K562 (cell line): Measurements from ENCODE around the gene F12. TPM values are rescaled to one million over a fixed set of nuclear protein-coding genes. Genes with fewer than 3 reads are reported as not detected.

ENCODE experiments used
- ARID3A ChIP-seq: IDR thresholded peaks from 2 replicates; pipeline ENCODE4 v1.6.1; 2012; ENCODE audit warnings: low read depth, low read length, improper control_type of control experiment, borderline replicate concordance
- FOXK2 ChIP-seq, 2 experiments: fragments of 450-650 bp; IDR thresholded peaks in 1 of 2; conservative IDR thresholded peaks in 1 of 2; 2 replicates each; pipeline ENCODE4 v1.6.1; 2016; ENCODE audit warnings: low read depth in 2 of 2, mild to moderate bottlenecking in 1 of 2
- ILF3 ChIP-seq: fragments of 450-650 bp; IDR thresholded peaks from 2 replicates; pipeline ENCODE4 v1.6.1; 2018; ENCODE audit warnings: antibody characterized with exemption, mild to moderate bottlenecking, moderate library complexity, borderline replicate concordance
- ILK ChIP-seq: fragments of 450-650 bp; IDR thresholded peaks from 2 replicates; pipeline ENCODE4 v1.6.1; 2016; ENCODE audit warnings: missing genetic modification characterization, low read depth, mild to moderate bottlenecking, missing compliant biosample characterization, moderate library complexity, borderline replicate concordance
- MAFG ChIP-seq: fragments of 450-650 bp; conservative IDR thresholded peaks from 2 replicates; pipeline ENCODE4 v1.6.1; 2016; ENCODE audit warnings: missing genetic modification characterization, missing compliant biosample characterization
- SNIP1 ChIP-seq: fragments of 450-650 bp; IDR thresholded peaks from 2 replicates; pipeline ENCODE4 v1.7.1; 2017; ENCODE audit warnings: low read depth, mild to moderate bottlenecking
- SNRNP70 ChIP-seq: fragments of 200-400 bp; formaldehyde crosslinking; optimal IDR thresholded peaks from 2 replicates; pipeline ENCODE3; 2017; ENCODE audit warnings: low read depth, low read length
- SREBF1 ChIP-seq: fragments of 150-350 bp; IDR thresholded peaks from 2 replicates; pipeline ENCODE4 v1.6.1; 2014; ENCODE audit warnings: antibody characterized with exemption, low read depth, low read length, borderline replicate concordance
- TBP ChIP-seq: optimal IDR thresholded peaks from 2 replicates; pipeline ENCODE3; 2011; ENCODE audit warnings: low read depth, low read length, improper control_type of control experiment
- ZBTB17 ChIP-seq: fragments of 450-650 bp; formaldehyde crosslinking; IDR thresholded peaks from 2 replicates; pipeline ENCODE4 v1.4.0; 2020; ENCODE audit warnings: mild to moderate bottlenecking
- ZC3H11A ChIP-seq: IDR thresholded peaks from 2 replicates; pipeline ENCODE4 v1.6.1; 2012; ENCODE audit warnings: low read depth, low read length, improper control_type of control experiment
- ZFP1 ChIP-seq: fragments of 450-650 bp; formaldehyde crosslinking; IDR thresholded peaks from 2 replicates; pipeline ENCODE4 v1.4.0; 2020; ENCODE audit warnings: mild to moderate bottlenecking, mixed read lengths
- ZNF232 ChIP-seq: sonication (generic); formaldehyde crosslinking; IDR thresholded peaks from 2 replicates; pipeline ENCODE4 v1.8.0; 2022; ENCODE audit warnings: mild to moderate bottlenecking, missing genetic modification reagents
- ZNF764 ChIP-seq: fragments of 250-450 bp; sonication (Bioruptor Pico); IDR thresholded peaks from 2 replicates; pipeline ENCODE4 v1.4.0; 2020; ENCODE audit warnings: low read depth, mild to moderate bottlenecking, moderate library complexity
- polyA plus RNA-seq, 8 experiments: library from polyadenylated mRNA; depleted of rRNA in 4 of 8; stranded (reverse) in 5 of 8; unstranded in 3 of 8; fragments of >200 nt; fragmentation: Nextera tagmentation in 2 of 8; fragmentation: Illumina TruSeq in 1 of 8; extraction: Ambion mirVana in 2 of 8; extraction: Trizol in 1 of 8; gene quantifications; 2 replicates each; pipeline versions ENCODE4 v1.2.1 to v1.2.3, GENCODE V29; 2011 to 2014; ENCODE audit warnings: inconsistent platforms in 1 of 8, missing spikeins in 1 of 8
- total RNA-seq, 7 experiments: library from RNA; depleted of rRNA in 6 of 7; stranded (reverse); fragments of >200 nt in 6 of 7; fragmentation: Illumina TruSeq in 2 of 7; extraction: Trizol in 2 of 7; gene quantifications; 2 replicates each; pipeline versions ENCODE4 v1.2.1 to v1.2.3, GENCODE V29; 2011 to 2021; ENCODE audit warnings: low replicate concordance in 1 of 7
- TF ChIP-seq, protein P1 (sequence below): fragments of 200-600 bp; sonication (generic); IDR thresholded peaks from one replicate; pipeline ENCODE4 v1.6.1; 2012; ENCODE audit warnings: mild to moderate bottlenecking, low read depth, low read length, inconsistent platforms

Gene F12
- total and polyA plus RNA-seq, 9 of the 15 experiments (the other 6 are each of a cell fraction or from before 2014, with no cell fraction given) = 0.59 to 18.3 (median 3.6) TPM

GRCh38 chr5:177455661-177456590, 46.6 kb upstream of the F12 start (continued):
- TF ChIP-seq ZFP1 (CRISPR knock-in tag) (no peak), TBP (peak; percentile 11), ZBTB17 (CRISPR knock-in tag) (no peak), SNRNP70 (no peak), SNIP1 (no peak), ILK (tag) (no peak), ZNF232 (CRISPR knock-in tag) (0 out of 2 replicates have a peak, but pooled peaks have one; percentile 51), SREBF1 (no peak), ARID3A (no peak), ZNF764 (CRISPR knock-in tag) (no peak), FOXK2 (conservative IDR thresholded peaks at IDR 0.05 in 1 of 2, IDR thresholded peaks at IDR 0.05 in 1 of 2; ENCODE audit: low read depth in 2 of 2) (no peak), ZC3H11A (no peak), ILF3 (no peak), MAFG (tag) (no peak)
- TF ChIP-seq, protein P1, sequence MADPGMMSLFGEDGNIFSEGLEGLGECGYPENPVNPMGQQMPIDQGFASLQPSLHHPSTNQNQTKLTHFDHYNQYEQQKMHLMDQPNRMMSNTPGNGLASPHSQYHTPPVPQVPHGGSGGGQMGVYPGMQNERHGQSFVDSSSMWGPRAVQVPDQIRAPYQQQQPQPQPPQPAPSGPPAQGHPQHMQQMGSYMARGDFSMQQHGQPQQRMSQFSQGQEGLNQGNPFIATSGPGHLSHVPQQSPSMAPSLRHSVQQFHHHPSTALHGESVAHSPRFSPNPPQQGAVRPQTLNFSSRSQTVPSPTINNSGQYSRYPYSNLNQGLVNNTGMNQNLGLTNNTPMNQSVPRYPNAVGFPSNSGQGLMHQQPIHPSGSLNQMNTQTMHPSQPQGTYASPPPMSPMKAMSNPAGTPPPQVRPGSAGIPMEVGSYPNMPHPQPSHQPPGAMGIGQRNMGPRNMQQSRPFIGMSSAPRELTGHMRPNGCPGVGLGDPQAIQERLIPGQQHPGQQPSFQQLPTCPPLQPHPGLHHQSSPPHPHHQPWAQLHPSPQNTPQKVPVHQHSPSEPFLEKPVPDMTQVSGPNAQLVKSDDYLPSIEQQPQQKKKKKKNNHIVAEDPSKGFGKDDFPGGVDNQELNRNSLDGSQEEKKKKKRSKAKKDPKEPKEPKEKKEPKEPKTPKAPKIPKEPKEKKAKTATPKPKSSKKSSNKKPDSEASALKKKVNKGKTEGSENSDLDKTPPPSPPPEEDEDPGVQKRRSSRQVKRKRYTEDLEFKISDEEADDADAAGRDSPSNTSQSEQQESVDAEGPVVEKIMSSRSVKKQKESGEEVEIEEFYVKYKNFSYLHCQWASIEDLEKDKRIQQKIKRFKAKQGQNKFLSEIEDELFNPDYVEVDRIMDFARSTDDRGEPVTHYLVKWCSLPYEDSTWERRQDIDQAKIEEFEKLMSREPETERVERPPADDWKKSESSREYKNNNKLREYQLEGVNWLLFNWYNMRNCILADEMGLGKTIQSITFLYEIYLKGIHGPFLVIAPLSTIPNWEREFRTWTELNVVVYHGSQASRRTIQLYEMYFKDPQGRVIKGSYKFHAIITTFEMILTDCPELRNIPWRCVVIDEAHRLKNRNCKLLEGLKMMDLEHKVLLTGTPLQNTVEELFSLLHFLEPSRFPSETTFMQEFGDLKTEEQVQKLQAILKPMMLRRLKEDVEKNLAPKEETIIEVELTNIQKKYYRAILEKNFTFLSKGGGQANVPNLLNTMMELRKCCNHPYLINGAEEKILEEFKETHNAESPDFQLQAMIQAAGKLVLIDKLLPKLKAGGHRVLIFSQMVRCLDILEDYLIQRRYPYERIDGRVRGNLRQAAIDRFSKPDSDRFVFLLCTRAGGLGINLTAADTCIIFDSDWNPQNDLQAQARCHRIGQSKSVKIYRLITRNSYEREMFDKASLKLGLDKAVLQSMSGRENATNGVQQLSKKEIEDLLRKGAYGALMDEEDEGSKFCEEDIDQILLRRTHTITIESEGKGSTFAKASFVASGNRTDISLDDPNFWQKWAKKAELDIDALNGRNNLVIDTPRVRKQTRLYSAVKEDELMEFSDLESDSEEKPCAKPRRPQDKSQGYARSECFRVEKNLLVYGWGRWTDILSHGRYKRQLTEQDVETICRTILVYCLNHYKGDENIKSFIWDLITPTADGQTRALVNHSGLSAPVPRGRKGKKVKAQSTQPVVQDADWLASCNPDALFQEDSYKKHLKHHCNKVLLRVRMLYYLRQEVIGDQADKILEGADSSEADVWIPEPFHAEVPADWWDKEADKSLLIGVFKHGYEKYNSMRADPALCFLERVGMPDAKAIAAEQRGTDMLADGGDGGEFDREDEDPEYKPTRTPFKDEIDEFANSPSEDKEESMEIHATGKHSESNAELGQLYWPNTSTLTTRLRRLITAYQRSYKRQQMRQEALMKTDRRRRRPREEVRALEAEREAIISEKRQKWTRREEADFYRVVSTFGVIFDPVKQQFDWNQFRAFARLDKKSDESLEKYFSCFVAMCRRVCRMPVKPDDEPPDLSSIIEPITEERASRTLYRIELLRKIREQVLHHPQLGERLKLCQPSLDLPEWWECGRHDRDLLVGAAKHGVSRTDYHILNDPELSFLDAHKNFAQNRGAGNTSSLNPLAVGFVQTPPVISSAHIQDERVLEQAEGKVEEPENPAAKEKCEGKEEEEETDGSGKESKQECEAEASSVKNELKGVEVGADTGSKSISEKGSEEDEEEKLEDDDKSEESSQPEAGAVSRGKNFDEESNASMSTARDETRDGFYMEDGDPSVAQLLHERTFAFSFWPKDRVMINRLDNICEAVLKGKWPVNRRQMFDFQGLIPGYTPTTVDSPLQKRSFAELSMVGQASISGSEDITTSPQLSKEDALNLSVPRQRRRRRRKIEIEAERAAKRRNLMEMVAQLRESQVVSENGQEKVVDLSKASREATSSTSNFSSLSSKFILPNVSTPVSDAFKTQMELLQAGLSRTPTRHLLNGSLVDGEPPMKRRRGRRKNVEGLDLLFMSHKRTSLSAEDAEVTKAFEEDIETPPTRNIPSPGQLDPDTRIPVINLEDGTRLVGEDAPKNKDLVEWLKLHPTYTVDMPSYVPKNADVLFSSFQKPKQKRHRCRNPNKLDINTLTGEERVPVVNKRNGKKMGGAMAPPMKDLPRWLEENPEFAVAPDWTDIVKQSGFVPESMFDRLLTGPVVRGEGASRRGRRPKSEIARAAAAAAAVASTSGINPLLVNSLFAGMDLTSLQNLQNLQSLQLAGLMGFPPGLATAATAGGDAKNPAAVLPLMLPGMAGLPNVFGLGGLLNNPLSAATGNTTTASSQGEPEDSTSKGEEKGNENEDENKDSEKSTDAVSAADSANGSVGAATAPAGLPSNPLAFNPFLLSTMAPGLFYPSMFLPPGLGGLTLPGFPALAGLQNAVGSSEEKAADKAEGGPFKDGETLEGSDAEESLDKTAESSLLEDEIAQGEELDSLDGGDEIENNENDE = no peak
